Measurements from ENCODE around the gene SRSF12.
"Not testable (repeated sequence)": the region's sequence is repeated elsewhere in the genome, so short reads cannot be mapped to it uniquely, and the experiment has no call there.

SRSF12 gene

DNA sequence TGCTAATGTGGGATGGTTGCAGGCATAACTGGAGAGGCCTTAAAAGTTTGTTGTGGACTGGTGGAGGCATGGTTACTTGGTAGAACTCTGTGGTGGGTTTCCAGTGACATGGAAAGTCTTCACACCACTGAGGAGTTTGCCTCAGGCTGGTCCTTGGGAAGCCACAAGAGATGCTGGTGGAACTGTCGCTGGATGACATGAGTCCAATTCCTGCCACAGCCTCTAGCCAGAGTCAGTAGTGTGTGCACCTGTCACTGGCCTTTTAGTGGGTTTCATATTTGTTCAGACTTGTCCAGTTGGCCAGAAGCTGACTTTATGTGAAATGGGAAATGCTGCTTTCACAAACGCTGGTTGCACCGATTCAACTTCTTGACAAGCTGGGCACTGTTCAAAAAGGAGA, 13.7 kb upstream of the SRSF12 start:
- DNase-seq (ENCODE audit: low read depth, low spot score): no peak

- DNase-seq (ENCODE audit: low read depth, low spot score): not testable (repeated sequence)
Measured at GRCh38 chr6:89128256-89128671, 10.4 kb upstream of the SRSF12 start.

GRCh38 chr6:89122625-89123024, 4.8 kb upstream of the SRSF12 start:
- no peak for DNase-seq (ENCODE audit: low read depth, low spot score)

- DNase-seq (ENCODE audit: low read depth, low spot score): no peak
Measured at GRCh38 chr6:89121934-89122333, 4.1 kb upstream of the SRSF12 start.

DNA sequence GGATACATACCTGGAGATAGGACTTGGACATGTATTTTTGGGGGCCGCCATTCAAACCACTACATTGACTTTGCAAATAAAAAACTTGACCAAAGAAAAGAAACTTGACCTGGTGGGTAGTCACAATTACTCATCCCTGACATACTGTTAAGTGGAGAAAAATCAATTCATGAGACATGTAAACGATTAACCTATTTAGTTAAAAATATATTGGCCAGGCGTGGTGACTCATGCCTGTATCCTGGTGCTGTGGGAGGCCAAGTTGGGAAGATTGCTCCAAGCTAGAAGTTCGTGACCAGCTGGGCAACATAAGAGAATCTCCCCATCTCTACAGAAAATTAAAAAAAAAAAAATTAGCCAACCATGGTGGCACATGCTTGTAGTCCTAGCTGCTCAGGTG, 2.5 kb upstream of the SRSF12 start:
- DNase-seq (ENCODE audit: low read depth, low spot score): no peak

- no peak for DNase-seq (ENCODE audit: low read depth, low spot score)
Measured at GRCh38 chr6:89118931-89119330, 1.1 kb upstream of the SRSF12 start.

- DNase-seq (ENCODE audit: low read depth, low spot score): no peak
Measured at GRCh38 chr6:89116702-89117101, 1.2 kb downstream of the SRSF12 start.

DNA sequence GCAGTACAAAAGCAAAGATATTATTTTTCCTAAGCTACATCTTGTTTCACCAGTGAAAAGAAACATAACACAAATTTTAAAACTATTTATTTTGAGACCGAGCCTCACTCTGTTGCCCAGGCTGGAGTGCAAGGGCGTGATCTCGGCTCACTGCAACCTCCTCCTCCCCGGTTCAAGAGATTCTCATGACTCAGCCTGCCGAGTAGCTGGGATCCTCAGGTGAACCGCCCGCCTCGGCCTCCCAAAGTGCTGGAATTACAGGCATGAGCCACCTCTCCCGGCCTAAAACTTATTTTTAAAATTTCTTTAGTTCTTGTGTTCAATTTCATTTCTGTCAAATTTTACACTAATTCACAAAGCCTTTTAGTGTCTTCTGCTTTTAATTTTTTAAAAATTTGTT, 5.9 kb downstream of the SRSF12 start:
- DNase-seq (ENCODE audit: low read depth, low spot score): no peak

DNA sequence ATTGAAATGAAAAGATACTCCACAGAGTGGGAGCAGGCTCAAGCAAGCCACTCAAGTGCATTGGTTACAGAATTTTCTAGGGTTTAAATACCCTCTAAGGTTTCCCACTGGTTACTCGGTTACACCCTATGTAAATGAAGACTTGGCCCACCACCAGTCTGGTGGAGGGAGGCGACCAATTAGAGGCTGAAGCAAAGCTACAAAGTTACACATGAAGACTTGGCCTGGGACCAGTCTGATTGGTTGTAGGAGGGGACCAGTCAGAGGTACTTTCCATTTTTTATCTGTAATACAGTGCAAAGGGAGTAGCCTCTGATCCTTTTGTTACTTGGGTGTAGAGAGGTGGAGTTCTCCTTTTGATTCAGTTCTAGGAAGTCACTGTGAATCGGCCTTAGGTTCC, 7.6 kb downstream of the SRSF12 start:
- no peak for DNase-seq (ENCODE audit: low read depth, low spot score)

- no peak for DNase-seq (ENCODE audit: low read depth, low spot score)
Measured at GRCh38 chr6:89100114-89100513, 17.8 kb downstream of the SRSF12 start.

- DNase-seq (ENCODE audit: low read depth, low spot score): no peak
Measured at GRCh38 chr6:89098461-89098860, 19.4 kb downstream of the SRSF12 start.

DNA sequence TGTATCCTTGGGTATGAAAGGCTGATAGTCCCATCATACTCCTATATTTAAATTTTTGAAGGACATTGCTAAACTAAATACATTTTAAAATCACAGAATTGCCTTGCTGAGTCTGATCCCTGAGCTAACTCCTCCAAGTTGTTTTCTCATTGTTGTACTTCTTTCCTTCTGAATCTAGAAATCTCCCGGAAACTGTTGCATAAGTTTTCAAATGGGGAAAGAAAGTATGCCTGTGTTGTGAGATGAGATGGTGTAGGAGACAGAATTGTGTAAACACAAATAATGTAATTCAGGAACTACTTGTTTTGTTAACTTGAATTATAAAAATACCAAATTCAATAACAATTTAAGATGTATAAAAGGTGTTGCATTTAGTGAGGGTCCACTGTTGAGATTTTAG, 30.0 kb downstream of the SRSF12 start:
- DNase-seq (ENCODE audit: low read depth, low spot score): no peak

DNA sequence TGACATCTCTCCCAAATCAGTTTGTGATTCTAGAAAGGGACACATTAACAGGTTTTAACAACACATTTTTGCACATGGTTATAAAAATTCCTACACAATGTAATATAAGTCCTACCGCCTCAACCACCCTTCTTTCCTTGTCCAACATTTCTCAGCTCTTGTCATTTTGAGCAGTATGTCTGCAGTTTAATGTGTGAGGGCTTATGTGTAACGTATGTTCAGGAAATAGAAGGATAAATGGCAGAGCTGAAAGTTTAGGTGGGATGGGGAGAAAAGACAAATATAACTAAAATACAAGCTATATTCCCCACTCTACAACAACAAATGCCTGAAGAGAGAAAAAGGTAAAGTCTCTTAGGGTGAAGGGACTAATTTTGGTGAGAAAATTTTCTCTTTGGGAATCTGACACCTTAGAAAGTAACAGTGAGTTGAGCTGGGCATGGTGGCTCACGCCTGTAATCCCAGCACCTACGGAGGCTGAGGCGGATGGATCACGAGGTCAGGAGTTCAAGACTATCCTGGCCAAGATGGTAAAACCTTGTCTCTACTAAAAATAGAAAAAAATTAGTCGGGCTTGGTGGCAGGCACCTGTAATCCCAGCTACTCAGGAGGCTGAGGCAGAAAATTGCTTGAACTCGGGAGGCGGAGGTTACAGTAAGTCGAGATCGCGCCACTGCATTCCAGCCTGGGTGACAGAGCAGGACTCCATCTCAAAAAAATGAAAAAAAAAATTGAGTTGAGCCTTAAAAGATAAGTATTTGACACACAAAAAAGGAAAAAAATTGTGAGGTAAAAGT, 32.3 kb downstream of the SRSF12 start:
- DNase-seq (ENCODE audit: low read depth, low spot score): no peak

GRCh38 chr6:89084954-89085353, 32.9 kb downstream of the SRSF12 start:
- DNase-seq (ENCODE audit: low read depth, low spot score): no peak

DNA sequence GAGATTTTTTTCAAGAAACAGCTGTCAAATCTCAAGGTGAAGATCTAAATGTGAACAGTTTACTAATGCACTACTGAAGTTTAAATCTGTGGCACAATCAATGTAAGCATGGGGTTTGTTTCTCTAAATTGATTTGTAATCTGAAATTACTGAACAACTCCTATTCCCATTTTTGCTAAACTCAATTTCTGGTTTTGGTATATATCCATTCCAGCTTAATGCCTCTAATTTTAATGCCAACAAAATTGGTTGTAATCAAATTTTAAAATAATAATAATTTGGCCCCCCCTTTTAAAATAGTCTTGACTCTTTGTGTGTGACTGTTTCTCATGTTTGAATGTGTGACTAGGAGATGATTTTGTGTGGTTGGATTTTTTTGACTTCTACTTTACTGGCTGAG, 33.3 kb downstream of the SRSF12 start:
- no peak for DNase-seq (ENCODE audit: low read depth, low spot score)

GRCh38 chr6:89082486-89082891, 35.4 kb downstream of the SRSF12 start:
- no peak for DNase-seq (ENCODE audit: low read depth, low spot score)

GRCh38 chr6:89081423-89082322, 36.2 kb downstream of the SRSF12 start:
- DNase-seq (ENCODE audit: low read depth, low spot score): peak; percentile 98

- DNase-seq (ENCODE audit: low read depth, low spot score): no peak
Measured at GRCh38 chr6:89081129-89081422, 36.8 kb downstream of the SRSF12 start.

DNA sequence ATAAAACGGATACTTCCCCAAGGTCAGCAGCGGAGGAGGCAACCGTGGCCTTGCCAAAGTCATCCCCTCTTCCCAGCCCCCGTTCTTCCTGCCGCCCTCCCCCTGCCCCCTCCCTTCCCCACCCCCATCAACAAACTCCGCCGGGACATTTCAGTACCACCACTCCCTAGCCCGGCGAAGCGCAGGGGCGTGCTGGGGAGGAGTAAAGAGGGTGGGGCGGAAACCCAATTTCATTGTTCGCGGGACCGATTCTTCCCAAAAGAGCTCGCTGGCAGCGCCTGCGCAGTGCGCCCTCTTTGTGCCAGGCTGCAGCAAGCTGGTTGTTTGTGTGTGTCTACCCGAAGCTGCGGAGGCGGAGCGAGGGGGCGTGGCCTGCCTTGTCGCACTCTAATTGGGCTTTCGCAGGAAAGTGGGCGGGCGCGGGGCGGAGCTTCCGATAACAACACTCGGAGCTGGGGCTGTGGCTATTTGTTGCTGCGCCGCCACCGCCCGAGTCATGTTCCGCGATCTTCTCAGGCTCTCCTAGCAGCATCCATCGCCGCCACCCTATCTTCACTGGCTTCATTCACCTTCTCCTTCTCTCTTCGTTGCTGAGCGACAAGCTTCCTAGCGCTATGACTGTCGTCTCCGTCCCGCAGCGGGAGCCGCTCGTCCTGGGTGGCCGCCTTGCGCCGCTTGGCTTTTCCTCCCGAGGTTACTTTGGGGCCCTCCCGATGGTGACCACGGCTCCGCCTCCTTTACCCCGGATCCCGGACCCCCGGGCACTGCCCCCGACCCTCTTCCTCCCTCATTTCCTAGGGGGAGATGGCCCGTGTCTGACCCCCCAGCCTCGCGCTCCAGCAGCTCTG, 37.4 kb downstream of the SRSF12 start, which contains the start of gene PNRC1:
Gene PNRC1 (plus strand): TSS at position 471 of the 848 bp plus-strand sequence. CDS start 144 bp downstream, at position 615.
- DNase-seq (ENCODE audit: low read depth, low spot score): peak; percentile 100

DNA sequence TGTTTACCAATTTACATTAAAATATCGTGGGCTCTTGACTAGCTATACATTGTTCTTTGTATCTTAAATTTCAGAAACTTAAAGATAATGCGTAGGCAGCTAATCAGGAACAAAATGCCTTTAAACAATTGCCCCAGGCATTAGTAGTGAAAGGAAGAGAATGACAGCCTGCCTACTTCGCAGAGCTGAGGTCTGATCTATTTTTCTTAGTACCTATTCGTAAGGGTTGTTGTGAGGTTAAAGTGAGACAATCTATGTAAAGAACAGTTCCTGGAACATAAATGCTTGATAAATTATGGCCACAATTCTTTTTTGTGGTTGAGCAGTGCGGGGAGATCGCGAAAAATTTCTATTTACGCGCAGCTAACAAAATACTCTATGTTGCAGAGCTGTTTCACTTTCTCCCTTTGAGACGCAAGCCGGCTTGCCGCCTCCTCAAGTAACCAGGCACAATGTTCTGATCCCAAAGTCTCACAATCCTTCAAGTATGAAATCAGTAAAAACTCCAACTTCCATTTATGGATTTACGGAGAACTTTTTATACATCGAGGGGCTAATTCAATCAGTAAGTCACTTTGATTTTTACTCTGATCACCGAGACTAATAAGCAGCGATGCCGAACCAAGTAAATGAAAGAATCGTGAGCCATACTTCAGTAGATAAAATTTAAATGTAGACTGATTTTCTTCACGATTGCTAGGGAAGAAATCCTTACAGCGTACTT, 38.2 kb downstream of the SRSF12 start:
- peak; percentile 23 for DNase-seq (ENCODE audit: low read depth, low spot score)

GRCh38 chr6:89073840-89074239, 44.0 kb downstream of the SRSF12 start:
- DNase-seq (ENCODE audit: low read depth, low spot score): no peak

All from activated naive CD8-positive, alpha-beta T cell treated with anti-CD3 and anti-CD28 coated beads, Interleukin-2, amount 50 U/mL, for 16 hours (primary cell).